K562 (cell line): ENCODE results near the gene MND1. TPM values are rescaled to one million over a fixed set of nuclear protein-coding genes. Genes with fewer than 3 reads are reported as not detected.

Experiments
- ATAC-seq: fragments of 200-7000 bp; cut with Tn5 transposase; 3 replicates; pipeline ENCODE4 v1.9.1; 2020; ENCODE audit warnings: moderate library complexity
- BruUV-seq: library from RNA; stranded (reverse); fragments of 400-500 nt; replicated peaks from 2 replicates; lab custom pipeline; 2021; lab: Mats Ljungman, UMichigan
- CTCF ChIA-PET: fragments of 300-600 bp; formaldehyde crosslinking; extraction: SDS; loops from one replicate; lab custom pipeline; 2021; ENCODE audit warnings: low intra/inter-chr PET ratio; lab: Yijun Ruan, JAX
- POLR2A ChIA-PET: fragments of 300-600, 350-650 bp; sonication (Branson Sonifier 250); formaldehyde crosslinking; extraction: SDS; loops from one replicate; lab custom pipeline; 2021; ENCODE audit warnings: antibody characterized with exemption, inconsistent platforms; lab: Yijun Ruan, JAX
- DNase-seq, 4 experiments: peaks; one replicate each; pipeline versions ENCODE4 v3.0.0 to v3.0.0-alpha.2; 2011 to 2018; ENCODE audit warnings: low spot score in 3 of 4, mixed read lengths in 3 of 4; ENCODE audit errors: extremely low read depth in 1 of 4
- FAIRE-seq: peaks from 2 replicates; lab custom pipeline; 2011; peaks lifted over from hg19 to GRCh38; lab: Jason Lieb, UNC
- H2AFZ ChIP-seq: 2 replicates; pipeline ENCODE4 v1.6.0; 2011; ENCODE audit warnings: low read depth, low read length, control low read depth, inconsistent platforms
- H3K27ac ChIP-seq: fragments of 200-600 bp; 3 replicates; pipeline ENCODE4 v1.8.0; 2011; ENCODE audit warnings: low read depth, mild to moderate bottlenecking, control low read depth, inconsistent platforms, low read length, moderate library complexity, mixed read lengths; ENCODE audit errors: extremely low read depth
- H3K27me3 ChIP-seq, 2 experiments: fragments of 300-600 bp in 1 of 2; 2 replicates in 1 of 2; 3 replicates in 1 of 2; pipeline versions ENCODE4 v1.6.0 to v1.8.0; 2011; ENCODE audit warnings: inconsistent platforms in 2 of 2, low read length in 2 of 2, mild to moderate bottlenecking in 1 of 2, mixed read lengths in 1 of 2, moderate library complexity in 1 of 2; ENCODE audit not compliant: control insufficient read depth in 2 of 2, insufficient read depth in 2 of 2
- H3K36me3 ChIP-seq: fragments of 300-600 bp; 3 replicates; pipeline ENCODE4 v1.8.0; 2011; ENCODE audit warnings: mild to moderate bottlenecking, low read length, inconsistent platforms; ENCODE audit not compliant: control insufficient read depth, insufficient read depth
- H3K4me1 ChIP-seq, 2 experiments: fragments of 200-600 bp in 1 of 2; replicated peaks in 1 of 2; 2 replicates in 1 of 2; 3 replicates in 1 of 2; pipeline versions ENCODE4 v1.5.1 to v1.8.0; 2011; ENCODE audit warnings: inconsistent platforms in 2 of 2, low read length in 2 of 2, mild to moderate bottlenecking in 1 of 2, mixed read lengths in 1 of 2, moderate library complexity in 1 of 2; ENCODE audit not compliant: control insufficient read depth in 2 of 2, insufficient read depth in 2 of 2
- H3K4me2 ChIP-seq: 2 replicates; pipeline ENCODE4 v1.6.1; 2011; ENCODE audit warnings: low read length, control low read depth, inconsistent platforms, mixed read lengths; ENCODE audit not compliant: insufficient read depth
- H3K4me3 ChIP-seq: fragments of 200-600 bp; sonication (generic), shearing (Covaris generic); 2 replicates; pipeline ENCODE4 v1.5.1; 2016; ENCODE audit warnings: control low read depth, inconsistent platforms
- H3K79me2 ChIP-seq: fragments of 200-600 bp; 3 replicates; pipeline ENCODE4 v1.8.0; 2011; ENCODE audit warnings: low read length, inconsistent platforms; ENCODE audit not compliant: control insufficient read depth, insufficient read depth
- H3K9ac ChIP-seq, 2 experiments: 2 replicates each; pipeline versions ENCODE4 v1.6.0 to v1.6.1; 2011; ENCODE audit warnings: low read depth in 2 of 2, low read length in 2 of 2, control low read depth in 1 of 2, inconsistent platforms in 1 of 2, mild to moderate bottlenecking in 1 of 2, mixed read lengths in 1 of 2; ENCODE audit not compliant: insufficient read depth in 1 of 2
- H3K9me1 ChIP-seq: one replicate; pipeline ENCODE4 v1.6.0; 2011; ENCODE audit warnings: inconsistent platforms, mild to moderate bottlenecking, low read length, moderate library complexity; ENCODE audit not compliant: control insufficient read depth, insufficient read depth
- H3K9me3 ChIP-seq: replicated peaks from 2 replicates; pipeline ENCODE4 v1.5.1; 2011; ENCODE audit warnings: low read depth, low read length, inconsistent platforms; ENCODE audit not compliant: control insufficient read depth, insufficient read depth
- H4K20me1 ChIP-seq: replicated peaks from 2 replicates; pipeline ENCODE4 v1.6.1; 2011; ENCODE audit warnings: low read length, inconsistent platforms, mixed read lengths; ENCODE audit not compliant: control insufficient read depth, insufficient read depth
- BRF1 ChIP-seq: IDR thresholded peaks from 3 replicates; pipeline ENCODE4 v1.6.1; 2011; ENCODE audit warnings: borderline replicate concordance, mild to moderate bottlenecking; ENCODE audit not compliant: insufficient read length; ENCODE audit errors: extremely low read depth
- CCAR2 ChIP-seq: fragments of 200-400 bp; formaldehyde crosslinking; IDR thresholded peaks from 2 replicates; pipeline ENCODE4 v1.6.1; 2017; ENCODE audit warnings: mild to moderate bottlenecking, low read depth, low read length
- CCNT2 ChIP-seq: IDR thresholded peaks from 2 replicates; pipeline ENCODE4 v1.6.1; 2011; ENCODE audit warnings: borderline replicate concordance, low read depth, mild to moderate bottlenecking, moderate library complexity, mixed read lengths, low read length; ENCODE audit not compliant: insufficient read length; ENCODE audit errors: extremely low read depth
- DPF2 ChIP-seq: fragments of 450-650 bp; IDR thresholded peaks from 2 replicates; pipeline ENCODE4 v1.6.1; 2016
- ELF2 ChIP-seq: fragments of 250-450 bp; sonication (Bioruptor Pico); IDR thresholded peaks from 2 replicates; pipeline ENCODE4 v1.5.0; 2021; ENCODE audit warnings: mild to moderate bottlenecking
- LARP7 ChIP-seq: fragments of 450-650 bp; IDR thresholded peaks from 2 replicates; pipeline ENCODE4 v1.6.1; 2016
- NFATC3 ChIP-seq: fragments of 450-650 bp; IDR thresholded peaks from 2 replicates; pipeline ENCODE4 v1.6.1; 2017; ENCODE audit warnings: mild to moderate bottlenecking
- PHTF2 ChIP-seq: fragments of 250-450 bp; sonication (Bioruptor Pico); IDR thresholded peaks from 2 replicates; pipeline ENCODE4 v1.5.0; 2021; ENCODE audit warnings: mild to moderate bottlenecking
- PKNOX1 ChIP-seq: fragments of 450-650 bp; IDR thresholded peaks from 2 replicates; pipeline ENCODE4 v1.6.1; 2016
- PURB ChIP-seq: sonication (generic); formaldehyde crosslinking; IDR thresholded peaks from 2 replicates; pipeline ENCODE4 v1.9.0; 2021; ENCODE audit warnings: low read depth, mild to moderate bottlenecking, missing genetic modification reagents
- SREBF1 ChIP-seq: fragments of 150-350 bp; IDR thresholded peaks from 2 replicates; pipeline ENCODE4 v1.6.1; 2014; ENCODE audit warnings: antibody characterized with exemption, low read depth, low read length, borderline replicate concordance
- TRIM24 ChIP-seq, 2 experiments: fragments of 450-650 bp; IDR thresholded peaks; 2 replicates each; pipeline ENCODE4 v1.6.1; 2016
- ZFP36 ChIP-seq: fragments of 150-350 bp; IDR thresholded peaks from 2 replicates; pipeline ENCODE4 v1.6.1; 2018; ENCODE audit warnings: low read length, low read depth; ENCODE audit not compliant: partially characterized antibody
- ZNF165 ChIP-seq: fragments of 250-450 bp; sonication (Bioruptor Pico); IDR thresholded peaks from 2 replicates; pipeline ENCODE4 v1.4.0; 2020; ENCODE audit warnings: borderline replicate concordance
- ZNF217 ChIP-seq: sonication (generic); formaldehyde crosslinking; IDR thresholded peaks from 2 replicates; pipeline ENCODE4 v1.8.0; 2022; ENCODE audit warnings: mild to moderate bottlenecking, missing genetic modification reagents
- ZNF3 ChIP-seq: fragments of 250-450 bp; sonication (Bioruptor Pico); IDR thresholded peaks from 2 replicates; pipeline ENCODE4 v1.5.0; 2021; ENCODE audit warnings: mild to moderate bottlenecking, moderate library complexity
- ZNF449 ChIP-seq: fragments of 250-450 bp; sonication (Bioruptor Pico); IDR thresholded peaks from 2 replicates; pipeline ENCODE4 v1.8.0; 2022; ENCODE audit warnings: moderate library complexity, mild to moderate bottlenecking, inconsistent platforms
- ZNF785 ChIP-seq: fragments of 250-450 bp; sonication (Bioruptor Pico); IDR thresholded peaks from 2 replicates; pipeline ENCODE4 v1.4.0; 2020; ENCODE audit warnings: mild to moderate bottlenecking
- WGBS: fragments of 100-300 bp; shearing (Covaris generic); methylation state at CpG from one replicate; pipeline ENCODE4 v1.1.6; 2016; ENCODE audit warnings: low coverage, mixed read lengths; ENCODE audit not compliant: insufficient coverage; ENCODE audit errors: missing lambda C conversion rate; 5-methylcytosine and 5-hydroxymethylcytosine counted together
- in situ Hi-C: fragments of 300-500 bp; cut with MboI; formaldehyde crosslinking; loops from 4 replicates; pipeline ENCODE4 v1.15.0; 2018; ENCODE audit warnings: inconsistent platforms, mixed read lengths
- intact Hi-C: fragments of 100-400 bp; cut with micrococcal nuclease; formaldehyde crosslinking; loops from 2 replicates; pipeline ENCODE4 v1.14.2; 2022
- polyA plus RNA-seq, 8 experiments: library from polyadenylated mRNA; depleted of rRNA in 4 of 8; stranded (reverse) in 5 of 8; unstranded in 3 of 8; fragments of >200 nt; fragmentation: Nextera tagmentation in 2 of 8; fragmentation: Illumina TruSeq in 1 of 8; extraction: Ambion mirVana in 2 of 8; extraction: Trizol in 1 of 8; gene quantifications; 2 replicates each; pipeline versions ENCODE4 v1.2.1 to v1.2.3, GENCODE V29; 2011 to 2014; ENCODE audit warnings: inconsistent platforms in 1 of 8, missing spikeins in 1 of 8
- total RNA-seq, 7 experiments: library from RNA; depleted of rRNA in 6 of 7; stranded (reverse); fragments of >200 nt in 6 of 7; fragmentation: Illumina TruSeq in 2 of 7; extraction: Trizol in 2 of 7; gene quantifications; 2 replicates each; pipeline versions ENCODE4 v1.2.1 to v1.2.3, GENCODE V29; 2011 to 2021; ENCODE audit warnings: low replicate concordance in 1 of 7
- TF ChIP-seq, protein P1 (sequence below): fragments of 450-650 bp; formaldehyde crosslinking; IDR thresholded peaks from 2 replicates; pipeline ENCODE4 v1.4.0; 2020; ENCODE audit warnings: mild to moderate bottlenecking, moderate library complexity

Gene MND1
- total and polyA plus RNA-seq, 9 of the 15 experiments (the other 6 are each of a cell fraction or from before 2014, with no cell fraction given): 35.3 to 94.1 (median 59.9) TPM

DNA sequence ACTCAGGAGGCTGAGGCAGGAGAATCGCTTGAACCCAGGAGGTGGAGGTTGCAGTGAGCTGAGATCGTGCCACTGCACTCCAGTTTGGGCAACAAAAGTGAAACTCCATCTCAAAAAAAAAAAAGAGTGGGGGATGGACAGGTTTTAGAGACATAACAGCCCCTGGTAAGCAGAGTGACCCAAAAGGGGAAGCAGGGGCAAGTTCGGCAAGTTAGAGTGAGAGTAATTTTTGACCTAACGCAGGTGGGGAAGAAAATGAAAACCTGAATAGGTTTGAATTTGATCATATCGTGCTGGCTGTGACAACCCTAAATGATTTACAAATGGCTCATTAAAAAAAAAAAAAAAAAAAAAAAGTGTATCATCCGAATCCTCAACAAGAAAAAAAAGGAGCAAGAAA lies 96.0 kb downstream of the MND1 start (continued):
- TF ChIP-seq, protein P1, sequence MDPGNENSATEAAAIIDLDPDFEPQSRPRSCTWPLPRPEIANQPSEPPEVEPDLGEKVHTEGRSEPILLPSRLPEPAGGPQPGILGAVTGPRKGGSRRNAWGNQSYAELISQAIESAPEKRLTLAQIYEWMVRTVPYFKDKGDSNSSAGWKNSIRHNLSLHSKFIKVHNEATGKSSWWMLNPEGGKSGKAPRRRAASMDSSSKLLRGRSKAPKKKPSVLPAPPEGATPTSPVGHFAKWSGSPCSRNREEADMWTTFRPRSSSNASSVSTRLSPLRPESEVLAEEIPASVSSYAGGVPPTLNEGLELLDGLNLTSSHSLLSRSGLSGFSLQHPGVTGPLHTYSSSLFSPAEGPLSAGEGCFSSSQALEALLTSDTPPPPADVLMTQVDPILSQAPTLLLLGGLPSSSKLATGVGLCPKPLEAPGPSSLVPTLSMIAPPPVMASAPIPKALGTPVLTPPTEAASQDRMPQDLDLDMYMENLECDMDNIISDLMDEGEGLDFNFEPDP (CRISPR knock-in tag): no peak
- TF ChIP-seq ZFP36: no peak
- TF ChIP-seq PHTF2 (CRISPR knock-in tag): no peak
- TF ChIP-seq ELF2 (CRISPR knock-in tag): no peak

DNA sequence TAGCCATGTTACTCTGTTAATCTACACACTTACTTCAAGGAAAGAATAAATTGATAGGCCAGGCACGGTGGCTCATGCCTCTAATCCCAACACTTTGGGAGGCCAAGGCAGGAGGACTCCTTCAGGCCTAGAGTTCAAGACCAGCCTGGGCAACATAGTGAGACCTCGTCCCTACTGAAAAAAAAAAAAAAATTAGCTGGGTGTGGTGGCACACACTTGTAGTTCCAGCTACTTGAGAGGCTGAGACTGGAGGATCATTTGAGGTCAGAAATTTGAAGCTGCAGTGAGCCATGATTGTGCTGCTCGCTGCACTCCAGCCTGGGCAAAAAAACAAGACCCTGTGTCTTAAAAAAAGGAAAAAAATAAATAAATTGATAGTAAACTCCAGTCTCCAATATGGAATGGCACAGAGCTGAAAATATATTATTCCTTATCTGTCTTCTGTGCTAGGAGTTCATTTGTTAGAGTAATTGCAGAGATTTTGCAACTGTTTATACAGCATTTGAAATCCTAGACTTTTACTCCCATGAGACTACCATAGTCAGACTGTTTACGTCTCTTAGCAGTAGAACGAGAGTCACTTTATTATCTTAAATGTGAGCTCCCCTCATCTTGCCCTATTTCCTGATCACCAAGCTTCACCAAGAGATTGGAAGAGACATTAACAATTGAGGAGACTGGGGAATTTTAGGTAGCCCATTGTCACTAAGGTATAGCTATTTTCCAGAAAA lies 102.9 kb downstream of the MND1 start:
- intact Hi-C loops: no loop called here
- Histone ChIP-seq H2AFZ (no peak overlapping the region), H4K20me1 (no peaks in the 10 kb centered on the region), H3K9me3 (no peaks in the 10 kb centered on the region), H3K9ac (no peak overlapping the region), H3K27me3 (no peaks in the 10 kb centered on the region), H3K4me3 (no peak overlapping the region), H3K36me3 (no peaks in the 10 kb centered on the region), H3K27ac (no peak overlapping the region), H3K9me1 (no peaks in the 10 kb centered on the region), H3K79me2 (no peaks in the 10 kb centered on the region), H3K4me1 (peaks cover 0 to 4% of the 10 kb centered on the region in 2 experiments; a peak in 2 of 5 replicates), H3K4me2 (no peak overlapping the region)
- in situ Hi-C loops: no loop called here
- POLR2A ChIA-PET: interaction anchor here (0.6 to 2.4 kb wide), 3 partner anchors 10 to 612 kb away, joined by 3 to 6 read pairs (median 5); no protein-coding TSS in a partner anchor
- no peak for FAIRE-seq
- no peak for ATAC-seq
- 54% methylated on average over 5 of the region's 5 CpGs for WGBS
- CTCF ChIA-PET: no interaction called here
- BruUV-seq: no TSS peak
- DNase-seq: no peak
- TF ChIP-seq PKNOX1 (no peak), CCAR2 (no peak), BRF1 (no peak), ZNF217 (no peak), DPF2 (no peak), ZNF785 (no peak), SREBF1 (no peak), ZNF3 (CRISPR knock-in tag) (no peak), TRIM24 (IDR thresholded peaks at IDR 0.05) (no peak), ZNF449 (no peak), NFATC3 (no peak), LARP7 (no peak), CCNT2 (no peak), PURB (no peak), ZNF165 (CRISPR knock-in tag) (no peak)
